Gastrocnemius medialis (tissue), 4 donors: ENCODE measurements around the gene DSTYK. TPM values are rescaled to one million over a fixed set of nuclear protein-coding genes. Genes with fewer than 3 reads are reported as not detected.
"Not testable (repeated sequence)": the region's sequence is repeated elsewhere in the genome, so short reads cannot be mapped to it uniquely, and the experiment has no call there.

Source experiments
- ATAC-seq, 2 donors: fragments of 150-250 bp; one replicate each; pipeline ENCODE4 v1.9.1; 2016
- DNase-seq, 2 donors: peaks; one replicate each; pipeline ENCODE4 v3.0.0-alpha.2; 2019
- H3K27ac ChIP-seq, 4 donors: fragments of 200-600 bp; sonication (generic); 1 replicate in 1 of 4; 2 replicates in 3 of 4; pipeline ENCODE4 v1.5.1; 2016 to 2018; ENCODE audit warnings: mild to moderate bottlenecking in 2 of 4, moderate library complexity in 1 of 4
- H3K27me3 ChIP-seq, 3 donors: fragments of 200-600 bp; sonication (generic) in 2 of 3; 1 replicate in 1 of 3; 2 replicates in 2 of 3; pipeline versions ENCODE4 v1.5.1 to v1.6.0; 2016 to 2019; ENCODE audit warnings: mild to moderate bottlenecking in 1 of 3, moderate library complexity in 1 of 3
- H3K36me3 ChIP-seq, 2 donors: fragments of 200-600 bp; sonication (generic) in 1 of 2; one replicate each; pipeline ENCODE4 v1.5.1; 2017 to 2018
- H3K4me1 ChIP-seq, 2 donors: fragments of 200-600 bp; sonication (generic) in 1 of 2; one replicate each; pipeline ENCODE4 v1.5.1; 2016 to 2017; ENCODE audit warnings: mild to moderate bottlenecking in 2 of 2
- H3K4me3 ChIP-seq, 4 donors: fragments of 200-600 bp; sonication (generic) in 3 of 4; 1 replicate in 1 of 4; 2 replicates in 3 of 4; pipeline ENCODE4 v1.5.1; 2016 to 2019; ENCODE audit warnings: mild to moderate bottlenecking in 2 of 4
- H3K9me3 ChIP-seq, 3 donors: fragments of 200-600 bp; sonication (generic) in 2 of 3; 1 replicate in 1 of 3; 2 replicates in 2 of 3; pipeline ENCODE4 v1.5.1; 2016 to 2019
- CTCF ChIP-seq, 5 experiments: fragments of 450-650 bp in 3 of 5; fragments of 200-600 bp in 2 of 5; sonication (generic) in 2 of 5; IDR thresholded peaks in 4 of 5; conservative IDR thresholded peaks in 1 of 5; 1 replicate in 4 of 5; 2 replicates in 1 of 5; pipeline ENCODE4 v1.5.1; 2016 to 2019; ENCODE audit warnings: antibody characterized with exemption in 5 of 5, mild to moderate bottlenecking in 3 of 5, moderate library complexity in 3 of 5
- POLR2A ChIP-seq, 2 donors: fragments of 450-650 bp; IDR thresholded peaks; one replicate each; pipeline ENCODE4 v1.6.1; 2017; ENCODE audit warnings: antibody characterized with exemption in 2 of 2, mild to moderate bottlenecking in 2 of 2, moderate library complexity in 2 of 2
- in situ Hi-C, 4 donors: fragments of 200-750 bp; cut with MboI; loops; one replicate each; pipeline versions ENCODE4 v1.15.0 to v1.8.0; 2017; ENCODE audit warnings: low sequenced_read_pairs in 4 of 4
- intact Hi-C: fragments of 100-400 bp; cut with DNase I; formaldehyde crosslinking; loops from one replicate; pipeline ENCODE4 v1.15.1; 2023; ENCODE audit warnings: low total_unique reads
- total RNA-seq, 4 donors: library from RNA; depleted of rRNA; stranded (reverse); fragments of >200 nt; gene quantifications; one replicate each; pipeline versions ENCODE4 v1.1.0 to v1.2.3, GENCODE V29; 2016

DSTYK gene
- total RNA-seq, 4 donors from 2014 or later: 12.2 to 15.8 (median 13.9) TPM

DNA sequence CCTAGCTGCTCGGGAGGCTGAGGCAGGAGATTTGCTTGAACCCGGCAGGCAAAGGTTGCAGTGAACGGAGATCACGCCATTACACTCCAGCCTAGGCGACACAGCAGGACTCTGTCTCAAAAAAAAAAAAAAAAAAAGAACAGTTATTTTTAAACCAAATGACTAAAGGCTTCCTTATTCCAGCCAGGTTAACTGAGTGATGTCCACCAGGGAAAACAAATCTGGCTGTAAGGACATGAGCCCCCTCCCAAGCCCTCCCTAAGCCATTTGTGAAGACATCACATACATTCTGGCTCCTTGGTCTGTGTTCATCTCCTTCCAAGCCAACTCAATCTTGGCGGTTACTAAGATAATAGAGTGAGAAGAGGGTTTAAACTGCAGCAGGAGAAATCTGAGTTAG is 24.4 kb upstream of the DSTYK start:
- Histone ChIP-seq H3K9me3 (no peaks in the 10 kb centered on the region), H3K4me1 (peaks cover 66 to 83% of the 10 kb centered on the region in 2 donors), H3K4me3 (no peak overlapping the region), H3K27me3 (no peaks in the 10 kb centered on the region), H3K27ac (peak overlapping the region; percentile 71 to 86 (median 82)), H3K36me3 (no peaks in the 10 kb centered on the region)
- in situ Hi-C loops (no loop called here), intact Hi-C loops (loop anchor here (2.0 kb wide), 1 partner anchor 15 kb away; no protein-coding TSS in a partner anchor)
- ATAC-seq (peak; percentile 64 to 68), DNase-seq (no peak)
- TF ChIP-seq POLR2A (IDR thresholded peaks at IDR 0.05): no peak
- TF ChIP-seq CTCF (IDR thresholded peaks at IDR 0.05 in 4 of 5, conservative IDR thresholded peaks at IDR 0.05 in 1 of 5): peak in 1 of 5 experiments; percentile 20

GRCh38 chr1:205233986-205234385 is 22.5 kb upstream of the DSTYK start:
- H3K4me3 ChIP-seq, ATAC-seq, intact Hi-C loops, H3K36me3 ChIP-seq, in situ Hi-C loops, H3K9me3 ChIP-seq, H3K27me3 ChIP-seq, DNase-seq: not testable (repeated sequence)
- Histone ChIP-seq H3K27ac (peak overlapping the region in 3 of 4 donors; percentile 71 to 86 (median 82)), H3K4me1 (peaks cover 60 to 74% of the 10 kb centered on the region in 2 donors)

DNA sequence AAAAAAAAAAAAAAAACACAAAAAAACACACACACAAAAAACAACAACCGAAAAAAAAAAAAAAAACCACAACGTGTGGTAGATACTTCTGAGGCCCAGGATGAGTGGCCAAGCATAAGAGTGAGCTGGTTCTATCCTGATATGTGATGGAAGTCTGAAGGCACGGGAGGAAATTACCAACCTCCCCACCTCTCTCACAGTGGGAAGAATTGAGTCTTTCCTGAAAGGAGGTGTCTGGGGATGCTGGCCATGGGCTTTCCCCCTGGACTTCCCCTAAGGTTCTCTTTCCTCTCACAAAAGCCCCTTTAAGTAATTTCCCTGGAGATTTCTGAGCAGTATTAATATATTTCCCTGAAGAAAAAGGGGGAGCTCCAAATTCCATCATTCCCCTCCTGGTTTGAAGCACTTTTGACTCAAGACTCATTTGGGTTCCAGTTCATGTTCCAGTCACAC is 21.5 kb upstream of the DSTYK start:
- DNase-seq (no peak), ATAC-seq (no peak)
- H3K9me3 ChIP-seq: no peaks in the 10 kb centered on the region
- no peaks in the 10 kb centered on the region for H3K27me3 ChIP-seq
- TF ChIP-seq POLR2A (IDR thresholded peaks at IDR 0.05): no peak
- no peak for TF ChIP-seq CTCF (IDR thresholded peaks at IDR 0.05 in 4 of 5, conservative IDR thresholded peaks at IDR 0.05 in 1 of 5)
- peak overlapping the region in 2 of 4 donors; percentile 82 to 86 for H3K27ac ChIP-seq
- in situ Hi-C loops (no loop called here), intact Hi-C loops (no loop called here)
- peaks cover 56 to 64% of the 10 kb centered on the region in 2 donors for H3K4me1 ChIP-seq
- no peaks in the 10 kb centered on the region for H3K36me3 ChIP-seq
- no peak overlapping the region for H3K4me3 ChIP-seq

GRCh38 chr1:205232127-205232820 is 20.8 kb upstream of the DSTYK start:
- intact Hi-C loops: no loop called here
- Histone ChIP-seq H3K9me3 (no peaks in the 10 kb centered on the region), H3K27me3 (no peaks in the 10 kb centered on the region), H3K4me1 (peaks cover 52 to 58% of the 10 kb centered on the region in 2 donors), H3K36me3 (no peaks in the 10 kb centered on the region), H3K4me3 (no peak overlapping the region), H3K27ac (peak overlapping the region; percentile 75 to 91 (median 84))
- no peak for ATAC-seq
- in situ Hi-C loops: no loop called here
- no peak for TF ChIP-seq CTCF (IDR thresholded peaks at IDR 0.05 in 4 of 5, conservative IDR thresholded peaks at IDR 0.05 in 1 of 5)
- TF ChIP-seq POLR2A (IDR thresholded peaks at IDR 0.05): no peak
- no peak for DNase-seq

DNA sequence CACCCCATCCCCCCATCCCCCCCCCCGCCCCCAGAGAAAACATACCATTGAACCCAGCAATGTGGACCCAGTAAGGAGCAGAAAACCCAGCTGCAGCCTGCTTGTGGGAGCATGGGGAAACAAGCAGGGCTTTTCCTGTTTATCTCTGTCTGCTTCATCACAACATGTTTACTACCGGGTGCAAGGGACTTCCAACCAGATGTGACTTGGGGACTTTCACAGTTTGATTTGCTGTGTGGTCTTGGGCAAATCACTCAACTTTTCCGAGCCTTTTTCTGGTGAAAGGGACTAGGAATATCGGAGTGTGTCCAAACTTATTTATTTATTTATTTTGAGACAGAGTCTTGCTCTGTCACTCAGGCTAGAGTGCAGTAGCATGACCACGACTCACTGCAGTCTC is 19.5 kb upstream of the DSTYK start:
- no peaks in the 10 kb centered on the region for H3K9me3 ChIP-seq
- DNase-seq (no peak), ATAC-seq (no peak)
- TF ChIP-seq POLR2A (IDR thresholded peaks at IDR 0.05) (no peak), CTCF (IDR thresholded peaks at IDR 0.05 in 4 of 5, conservative IDR thresholded peaks at IDR 0.05 in 1 of 5) (no peak)
- no peaks in the 10 kb centered on the region for H3K36me3 ChIP-seq
- peak overlapping the region; percentile 75 to 91 (median 84) for H3K27ac ChIP-seq
- intact Hi-C loops (no loop called here), in situ Hi-C loops (no loop called here)
- H3K27me3 ChIP-seq: no peaks in the 10 kb centered on the region
- H3K4me3 ChIP-seq: peak overlapping the region in 1 of 4 donors; percentile 67
- peaks cover 48 to 53% of the 10 kb centered on the region in 2 donors for H3K4me1 ChIP-seq
